ENCODE measurements around the gene GRAMD2B.

Gene GRAMD2B

DNA sequence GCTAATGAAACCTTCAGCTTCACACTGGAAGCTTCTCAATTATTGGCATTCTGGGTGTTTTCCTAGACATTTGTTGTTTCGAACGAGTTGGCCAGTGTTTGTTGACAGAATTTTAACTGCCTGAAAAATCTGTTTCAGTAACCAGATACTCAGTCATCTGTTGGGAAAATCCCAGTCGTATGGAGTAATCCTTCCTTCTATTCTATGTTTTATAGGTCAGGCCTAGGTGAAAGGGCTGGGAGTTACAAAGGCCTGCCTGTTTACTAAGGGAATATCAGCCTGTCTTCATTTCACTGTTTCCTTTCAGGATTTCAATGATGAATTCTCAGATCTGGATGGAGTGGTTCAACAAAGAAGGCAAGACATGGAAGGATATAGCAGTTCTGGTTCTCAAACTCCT lies 59.9 kb downstream of the GRAMD2B start:
- DNase-seq = no peak

DNA sequence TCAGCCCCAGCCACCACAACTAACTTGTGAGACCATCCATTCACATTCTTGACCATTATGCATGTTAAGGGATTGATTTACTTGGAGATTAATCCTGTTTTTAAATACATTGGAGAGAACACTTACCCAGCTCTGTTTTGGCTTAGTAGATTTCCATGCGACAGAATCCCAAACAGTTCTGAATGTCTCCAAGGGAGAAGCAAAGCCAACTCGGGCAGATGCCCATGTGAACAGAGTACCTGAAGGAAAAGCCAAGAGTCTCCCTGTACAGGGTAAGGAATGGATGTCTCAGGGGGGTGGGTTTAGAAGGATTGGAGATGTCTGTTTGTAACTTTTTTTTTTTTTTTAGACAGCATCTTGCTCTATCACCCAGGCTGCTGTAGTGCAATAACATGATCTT lies 61.0 kb downstream of the GRAMD2B start:
- no peak for DNase-seq

GRCh38 chr5:126486332-126486731 lies 63.1 kb downstream of the GRAMD2B start:
- DNase-seq = no peak

DNA sequence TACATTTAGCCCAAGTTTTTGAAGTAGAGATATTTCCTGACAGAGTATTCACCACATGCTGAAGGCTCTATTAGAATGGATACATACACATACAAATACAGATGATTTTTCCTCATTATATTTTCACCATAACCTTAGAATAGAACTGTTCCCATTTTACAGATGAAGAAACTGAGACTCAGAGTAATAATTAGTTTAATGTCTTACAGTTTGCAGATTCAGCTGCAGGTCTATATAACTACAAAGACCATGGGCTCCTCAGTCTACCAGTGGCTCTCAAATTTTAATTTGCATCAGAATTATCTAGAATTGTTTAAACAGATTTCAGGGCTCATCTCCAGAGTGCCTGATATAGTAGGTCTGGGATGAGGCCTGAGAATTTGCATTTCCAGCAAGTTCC lies 64.4 kb downstream of the GRAMD2B start:
- DNase-seq = no peak

DNA sequence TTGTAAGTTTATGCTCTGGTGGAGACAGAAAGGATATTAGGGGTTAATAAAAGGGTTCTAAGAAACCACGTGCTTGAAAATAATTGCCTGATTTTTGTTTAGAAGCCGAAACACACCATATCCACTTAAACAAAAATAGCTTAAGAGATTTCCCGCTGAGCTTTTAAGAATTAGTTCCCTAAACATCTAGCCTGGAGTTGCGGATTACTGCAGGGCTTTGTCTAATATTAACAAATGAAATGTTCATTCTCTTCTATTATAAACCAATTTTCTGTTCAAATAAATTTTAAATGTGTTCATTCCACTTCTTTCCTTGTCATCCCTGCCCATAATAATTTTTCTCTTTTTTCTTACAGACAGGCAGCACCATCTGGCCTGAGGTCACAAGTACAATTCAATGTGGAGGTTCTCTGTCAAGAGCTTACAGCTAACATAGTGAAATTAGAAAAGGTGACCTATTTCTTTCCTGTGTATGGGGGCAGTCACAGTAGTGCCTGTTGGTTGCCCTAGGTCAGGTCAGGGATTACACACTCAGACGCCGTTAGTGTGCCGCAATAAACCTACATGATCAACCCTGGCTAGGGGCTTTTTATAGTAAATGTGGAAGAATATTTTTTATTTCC lies 65.3 kb downstream of the GRAMD2B start:
- no peak for DNase-seq

DNA sequence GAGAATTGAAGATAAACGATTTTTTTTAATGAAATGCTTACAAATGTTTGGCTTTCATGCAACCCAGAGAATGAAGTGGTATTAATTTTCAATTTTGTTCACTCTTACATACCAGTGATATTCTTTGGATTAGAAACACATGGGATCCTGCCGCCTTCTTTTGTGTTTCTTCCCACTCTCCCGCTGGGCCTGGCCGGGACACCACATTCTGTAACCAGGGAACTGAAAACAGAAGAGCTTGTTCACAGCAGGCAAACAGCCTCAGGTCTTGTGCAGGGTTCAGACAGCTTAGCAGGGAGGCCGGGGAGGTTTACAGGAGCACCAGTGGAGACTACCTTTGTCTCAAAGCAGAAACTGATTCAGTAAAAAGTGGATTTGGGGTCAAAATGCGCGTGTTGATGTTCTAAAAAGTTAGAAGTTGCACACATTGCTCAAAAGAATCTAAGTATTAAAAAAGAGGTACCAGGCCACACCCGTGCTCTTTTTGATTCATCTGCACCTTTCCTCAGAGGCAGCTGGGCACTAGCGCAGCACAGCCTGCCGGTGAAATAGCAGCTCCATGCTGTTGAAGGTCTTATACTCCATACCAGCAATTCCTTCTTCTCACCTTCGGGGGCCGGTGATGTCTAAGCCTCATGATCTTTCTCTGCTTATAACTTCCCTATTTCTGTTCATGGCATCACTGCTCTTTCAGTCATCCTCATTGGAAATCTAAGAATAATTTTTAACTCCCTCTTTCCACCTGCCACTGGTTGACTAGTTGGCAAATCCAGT lies 67.1 kb downstream of the GRAMD2B start:
- DNase-seq = no peak

- DNase-seq = no peak
These were observed 69.7 kb downstream of the GRAMD2B start for GRCh38 chr5:126492939-126493338.

DNA sequence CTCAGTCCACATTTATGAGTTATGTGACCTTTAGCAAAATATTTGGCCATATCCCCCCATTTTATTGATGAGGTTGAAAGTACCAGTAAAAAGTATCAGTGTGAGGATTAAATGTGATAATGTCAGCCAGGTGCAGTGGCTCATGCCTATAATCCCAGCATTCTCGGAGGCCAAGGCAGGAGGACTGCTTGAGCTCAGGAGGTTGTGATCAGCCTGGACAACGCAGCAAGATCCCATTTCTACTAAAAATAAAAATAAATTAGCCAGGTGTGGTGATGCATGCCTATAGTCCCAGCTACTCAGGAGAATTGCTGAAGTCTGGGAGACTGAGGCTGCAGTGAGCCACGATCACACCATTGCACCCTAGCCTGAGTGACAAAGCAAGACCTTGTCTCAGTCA lies 71.2 kb downstream of the GRAMD2B start:
- DNase-seq = no peak

DNA sequence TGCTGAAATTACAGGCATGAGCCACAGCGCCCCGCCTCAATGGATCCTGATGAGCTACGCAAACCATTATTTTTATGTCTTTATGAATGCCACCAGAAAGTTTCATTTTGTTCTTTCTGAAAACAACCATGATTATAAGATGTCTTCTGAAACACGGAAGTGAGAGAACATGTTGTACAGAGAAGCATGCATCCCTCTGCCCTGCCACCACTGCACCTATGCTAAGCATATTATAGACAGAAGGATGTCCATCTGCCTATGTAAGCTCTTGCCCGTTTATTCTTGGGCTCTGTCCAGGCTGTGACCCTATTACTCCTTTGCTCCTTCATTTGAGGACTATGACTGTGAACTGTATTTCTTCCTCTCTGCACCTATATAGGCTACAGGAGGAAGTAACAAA lies 74.3 kb downstream of the GRAMD2B start:
- no peak for DNase-seq

DNA sequence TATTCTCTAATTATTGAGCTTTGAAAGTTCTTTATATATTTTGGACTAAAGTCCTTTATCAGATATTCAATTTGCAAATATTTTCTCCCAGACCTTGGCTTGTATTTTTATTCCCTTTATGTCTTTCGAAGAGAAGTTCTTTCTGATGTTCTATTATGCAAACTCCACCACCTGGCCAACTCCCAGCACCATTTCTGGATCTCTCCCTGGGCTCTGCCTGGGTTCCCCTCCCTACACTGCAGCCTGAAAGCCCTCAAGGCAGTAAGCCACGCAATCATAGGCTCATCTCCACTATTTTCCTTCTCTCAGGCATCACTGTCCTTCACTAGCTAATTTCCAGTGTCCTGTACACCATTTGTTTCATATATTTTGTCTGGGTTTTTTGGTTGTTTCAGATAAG lies 76.1 kb downstream of the GRAMD2B start:
- no peak for DNase-seq

DNA sequence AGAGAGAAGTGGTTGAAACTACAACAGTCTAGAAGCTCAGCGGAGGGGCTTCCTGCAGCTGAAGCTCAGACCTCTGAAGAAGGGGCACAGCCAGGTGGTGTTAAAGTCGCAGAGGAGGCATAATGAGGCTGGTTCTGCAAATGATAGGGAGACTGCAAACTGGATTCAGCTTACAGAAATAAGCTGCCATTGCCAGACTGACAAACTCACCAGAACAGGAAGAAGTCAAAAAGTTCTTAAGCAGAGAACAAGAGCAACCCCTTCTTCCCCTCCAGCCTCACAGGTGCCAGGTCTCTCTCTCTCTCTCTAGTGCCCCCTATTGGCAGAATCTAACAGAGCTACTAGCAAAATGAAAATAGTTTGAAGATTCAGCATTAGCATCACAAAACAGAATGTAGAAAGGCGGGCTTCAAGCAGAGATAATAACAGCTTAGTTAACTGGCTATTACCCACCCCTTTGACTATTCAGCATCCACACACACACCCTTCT lies 76.7 kb downstream of the GRAMD2B start:
- DNase-seq = peak; percentile 44

DNA sequence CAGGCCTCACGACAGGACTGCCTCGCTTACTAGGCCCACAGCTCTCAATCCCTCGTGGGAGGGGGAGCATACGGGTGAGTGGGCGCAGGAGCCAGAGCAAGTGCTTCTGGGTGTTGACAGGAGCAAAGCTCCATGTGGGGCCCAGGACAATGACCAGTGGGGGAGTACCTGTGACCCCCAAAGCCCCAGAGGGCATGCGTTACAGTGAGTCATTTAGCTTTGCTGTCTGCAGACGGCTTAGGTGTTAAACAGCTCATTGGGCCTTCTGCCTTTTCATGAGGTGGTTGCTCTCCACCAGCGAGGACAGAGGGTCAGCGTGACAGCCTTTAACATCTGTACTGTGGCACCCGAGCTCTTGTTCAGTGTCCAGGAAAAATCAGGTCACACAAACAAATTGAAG lies 78.2 kb downstream of the GRAMD2B start:
- no peak for DNase-seq

GRCh38 chr5:126503602-126504104 lies 80.4 kb downstream of the GRAMD2B start:
- no peak for DNase-seq

GRCh38 chr5:126506079-126506478 lies 82.9 kb downstream of the GRAMD2B start:
- DNase-seq = no peak

DNA sequence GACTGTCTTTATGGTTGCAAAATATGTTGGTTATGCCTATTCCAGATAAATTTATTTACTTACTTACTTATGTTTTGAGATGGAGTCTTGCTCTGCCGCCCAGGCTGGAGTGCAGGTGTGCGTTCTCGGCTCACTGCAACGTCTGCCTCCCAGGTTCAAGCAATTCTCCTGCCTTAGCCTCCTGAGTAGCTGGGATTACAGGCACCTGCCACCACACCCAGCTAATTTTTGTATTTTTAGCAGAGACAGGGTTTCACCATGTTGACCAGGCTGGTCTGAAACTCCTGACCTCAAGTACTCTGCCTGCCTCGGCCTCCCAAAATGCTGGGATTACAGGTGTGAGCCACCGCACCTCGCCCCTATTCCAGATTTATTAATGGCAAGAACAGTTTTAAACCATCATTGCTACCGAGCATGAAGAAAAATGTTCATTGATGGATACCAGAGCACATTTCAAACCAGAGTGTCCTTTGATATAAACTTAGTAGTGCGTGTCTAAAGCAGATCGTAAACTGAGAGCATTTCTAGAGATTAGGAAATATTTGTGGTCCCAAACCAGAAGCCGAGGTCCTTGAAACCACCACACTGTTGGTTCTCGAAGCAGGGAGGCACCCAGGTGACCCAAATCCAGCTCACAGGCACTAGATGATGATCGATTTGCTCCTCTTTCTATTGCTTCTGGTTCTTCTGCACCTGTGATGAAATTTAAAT lies 85.2 kb downstream of the GRAMD2B start:
- no peak for DNase-seq

GRCh38 chr5:126508962-126509279 lies 85.7 kb downstream of the GRAMD2B start:
- DNase-seq = no peak

DNA sequence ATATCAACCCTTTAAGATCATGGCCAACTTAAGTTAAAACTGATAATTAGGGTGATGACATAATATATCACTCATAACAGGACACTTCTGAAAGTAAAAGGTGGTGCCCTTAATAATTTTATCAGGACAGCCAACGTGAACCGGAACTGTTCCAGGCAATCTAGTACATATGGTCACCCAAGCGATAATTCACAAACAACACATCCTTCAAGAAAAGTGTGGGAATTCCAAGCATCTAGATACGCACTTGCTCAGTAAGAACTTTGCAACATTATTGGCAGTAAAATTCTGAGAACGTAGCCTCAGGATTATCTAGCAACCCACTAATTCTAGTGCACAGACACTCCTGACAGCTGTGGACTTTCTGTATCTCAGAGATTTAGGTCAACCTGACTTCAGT lies 86.1 kb downstream of the GRAMD2B start:
- DNase-seq = no peak

DNA sequence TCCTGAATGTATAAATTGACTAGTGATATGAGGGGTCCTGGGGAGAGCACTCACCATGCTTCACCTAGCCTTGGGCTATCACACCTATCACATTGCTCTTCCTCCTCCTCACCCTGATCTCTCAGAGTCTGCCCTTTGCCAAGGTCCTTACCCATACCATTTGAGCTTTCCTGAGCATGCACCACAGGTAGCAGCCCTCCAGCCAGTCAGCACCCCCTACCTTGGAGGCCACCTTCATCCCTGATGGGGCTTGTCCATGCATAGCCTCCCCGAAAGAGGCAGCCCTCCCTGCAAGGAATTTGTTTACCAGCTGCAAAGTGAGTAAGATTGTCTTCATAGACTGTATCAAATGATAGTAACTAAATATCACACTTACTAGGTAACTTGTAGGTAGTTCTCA lies 88.8 kb downstream of the GRAMD2B start:
- DNase-seq = no peak

DNA sequence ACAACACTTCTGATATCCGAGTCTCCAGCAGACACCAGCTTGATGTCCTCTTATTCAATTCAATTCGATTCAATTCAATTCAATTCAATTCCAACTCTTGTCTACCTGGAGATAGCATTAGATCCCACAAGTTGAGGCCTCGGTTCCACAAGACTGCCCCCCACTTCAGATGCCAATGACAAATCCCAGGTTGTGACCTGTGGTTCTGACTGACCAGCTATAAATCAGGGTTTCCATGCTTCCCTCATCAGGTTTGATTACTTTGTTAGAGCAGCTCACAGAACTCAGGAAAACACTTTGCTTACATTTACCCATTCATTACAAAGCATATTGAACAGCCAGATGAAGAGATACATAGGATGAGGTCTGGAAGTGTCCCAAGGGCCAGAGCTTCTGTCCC lies 89.2 kb downstream of the GRAMD2B start:
- DNase-seq = no peak

- DNase-seq = no peak
These were observed 90.1 kb downstream of the GRAMD2B start for GRCh38 chr5:126513302-126513701.

- no peak for DNase-seq
These were observed 90.5 kb downstream of the GRAMD2B start for GRCh38 chr5:126513703-126514102.

DNA sequence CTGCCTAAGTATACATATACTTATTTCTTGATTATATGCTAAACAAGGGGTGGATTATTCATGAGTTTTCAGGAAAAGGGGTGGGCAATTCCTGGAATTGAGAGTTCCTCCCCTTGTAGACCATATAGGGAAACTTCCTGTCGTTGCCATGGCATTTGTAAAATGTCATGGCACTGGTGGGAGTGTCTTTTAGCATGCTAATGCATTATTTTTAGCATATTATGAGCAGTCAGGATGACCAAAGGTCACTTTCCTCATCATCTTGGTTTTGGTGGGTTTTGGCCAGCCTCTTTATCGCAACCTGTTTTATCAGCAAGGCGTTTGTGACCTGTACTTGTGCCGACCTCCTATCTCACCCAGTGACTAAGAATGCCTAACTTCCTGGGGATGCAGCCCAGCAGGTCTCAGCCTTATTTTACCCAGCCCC lies 90.9 kb downstream of the GRAMD2B start:
- DNase-seq = no peak

GRCh38 chr5:126514558-126515141 lies 91.4 kb downstream of the GRAMD2B start:
- DNase-seq = no peak

DNA sequence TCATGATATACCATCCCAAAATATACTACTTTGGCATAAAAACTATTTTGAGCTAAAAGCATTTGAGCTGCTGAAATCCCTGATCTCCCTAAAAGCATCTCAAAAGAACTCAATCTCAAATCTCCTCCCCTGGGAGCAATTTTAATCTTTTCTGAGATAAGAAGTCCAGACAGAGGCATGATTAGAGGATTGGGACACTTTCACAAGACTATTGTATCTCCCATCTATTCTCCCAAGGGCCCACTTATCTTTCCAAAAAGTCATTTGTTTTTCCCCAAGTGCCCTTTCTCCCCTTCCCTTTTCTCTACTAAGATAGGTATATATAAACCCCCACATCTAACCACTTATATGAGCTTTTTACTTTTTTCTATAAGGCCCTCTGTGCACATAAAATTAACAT lies 92.1 kb downstream of the GRAMD2B start:
- DNase-seq = no peak
